ENCODE results near the gene UBE2E2.

GRCh38 chr3:23209747-23210487 lies 6.8 kb downstream of the UBE2E2 start:
- no peak for TF ChIP-seq POLR2A (IDR thresholded peaks at IDR 0.05; ENCODE audit: low read depth, low read length)
- TF ChIP-seq TAF1 (IDR thresholded peaks at IDR 0.05; ENCODE audit: borderline replicate concordance, low read depth, low read length) = no peak
- no peak for TF ChIP-seq POLR2AphosphoS5 (IDR thresholded peaks at IDR 0.05; ENCODE audit: low read depth, low read length)
